ENCODE measurements around the gene HSD3B1. TPM values are rescaled to one million over a fixed set of nuclear protein-coding genes. Genes with fewer than 3 reads are reported as not detected.

The HSD3B1 gene
- polyA plus RNA-seq, 1 donor (not counting 4 experiments of a cell fraction or from before 2014, with no cell fraction given) = 0.34 TPM

- DNase-seq (ENCODE audit: low read depth, low spot score) (no peak), FAIRE-seq (no peak)
- Histone ChIP-seq H3K9ac (ENCODE audit: control insufficient read depth, extremely low read depth, insufficient read depth, low read length) (no peak overlapping the region), H3K4me3 (ENCODE audit: control insufficient read depth in 2 of 3, extremely low read depth in 1 of 3, insufficient read depth in 2 of 3, low read depth in 1 of 3, low read length in 3 of 3) (no peak overlapping the region), H3K36me3 (ENCODE audit: control insufficient read depth in 2 of 2, extremely low read depth in 1 of 2, insufficient read depth in 2 of 2, low read length in 2 of 2) (no peaks in the 10 kb centered on the region), H3K27ac (ENCODE audit: control insufficient read depth, insufficient read depth, low read length) (no peak overlapping the region), H3K9me1 (ENCODE audit: control insufficient read depth, extremely low read depth, insufficient read depth, low read length) (no peaks in the 10 kb centered on the region), H4K20me1 (ENCODE audit: control insufficient read depth, extremely low read depth, insufficient read depth, low read length) (no peaks in the 10 kb centered on the region), H2AFZ (ENCODE audit: control insufficient read depth, low read length) (no peak overlapping the region), H3K4me2 (ENCODE audit: control insufficient read depth, extremely low read depth, insufficient read depth, low read depth, low read length) (no peak overlapping the region), H3K4me1 (ENCODE audit: control insufficient read depth, extremely low read depth, insufficient read depth, low read length) (peaks cover 10% of the 10 kb centered on the region), H3K79me2 (ENCODE audit: control insufficient read depth, insufficient read depth, low read length) (no peaks in the 10 kb centered on the region), H3K9me3 (ENCODE audit: control insufficient read depth, low read depth, low read length) (no peaks in the 10 kb centered on the region), H3K27me3 (ENCODE audit: control insufficient read depth, extremely low read depth, insufficient read depth, low read length) (no peaks in the 10 kb centered on the region)
- TF ChIP-seq CTCF (optimal IDR thresholded peaks at IDR 0.05 in 1 of 3, IDR thresholded peaks at IDR 0.05 in 1 of 3, conservative IDR thresholded peaks at IDR 0.05 in 1 of 3; ENCODE audit: extremely low read depth in 1 of 3, insufficient read depth in 2 of 3, low read length in 3 of 3) = no peak
- TF ChIP-seq EZH2 (IDR thresholded peaks at IDR 0.05; ENCODE audit: low read length) = no peak
- dilution Hi-C loops (cut with MboI; ENCODE audit: extremely low pct_ligation_motif_present, low sequenced_read_pairs) = no loop called here
Measured at GRCh38 chr1:119463569-119463968, 43.4 kb upstream of the HSD3B1 start.

GRCh38 chr1:119466445-119466844 lies 40.6 kb upstream of the HSD3B1 start:
- Histone ChIP-seq H4K20me1 (ENCODE audit: control insufficient read depth, extremely low read depth, insufficient read depth, low read length) (no peaks in the 10 kb centered on the region), H2AFZ (ENCODE audit: control insufficient read depth, low read length) (no peak overlapping the region), H3K9ac (ENCODE audit: control insufficient read depth, extremely low read depth, insufficient read depth, low read length) (no peak overlapping the region), H3K4me2 (ENCODE audit: control insufficient read depth, extremely low read depth, insufficient read depth, low read depth, low read length) (no peak overlapping the region), H3K4me1 (ENCODE audit: control insufficient read depth, extremely low read depth, insufficient read depth, low read length) (peaks cover 10% of the 10 kb centered on the region), H3K4me3 (ENCODE audit: control insufficient read depth in 2 of 3, extremely low read depth in 1 of 3, insufficient read depth in 2 of 3, low read depth in 1 of 3, low read length in 3 of 3) (no peak overlapping the region), H3K9me1 (ENCODE audit: control insufficient read depth, extremely low read depth, insufficient read depth, low read length) (no peaks in the 10 kb centered on the region), H3K27ac (ENCODE audit: control insufficient read depth, insufficient read depth, low read length) (no peak overlapping the region), H3K79me2 (ENCODE audit: control insufficient read depth, insufficient read depth, low read length) (no peaks in the 10 kb centered on the region), H3K9me3 (ENCODE audit: control insufficient read depth, low read depth, low read length) (no peaks in the 10 kb centered on the region), H3K36me3 (ENCODE audit: control insufficient read depth in 2 of 2, extremely low read depth in 1 of 2, insufficient read depth in 2 of 2, low read length in 2 of 2) (no peaks in the 10 kb centered on the region), H3K27me3 (ENCODE audit: control insufficient read depth, extremely low read depth, insufficient read depth, low read length) (no peaks in the 10 kb centered on the region)
- FAIRE-seq = no peak
- dilution Hi-C loops (cut with MboI; ENCODE audit: extremely low pct_ligation_motif_present, low sequenced_read_pairs) = no loop called here
- DNase-seq (ENCODE audit: low read depth, low spot score) = no peak
- TF ChIP-seq EZH2 (IDR thresholded peaks at IDR 0.05; ENCODE audit: low read length) = no peak
- no peak for TF ChIP-seq CTCF (optimal IDR thresholded peaks at IDR 0.05 in 1 of 3, IDR thresholded peaks at IDR 0.05 in 1 of 3, conservative IDR thresholded peaks at IDR 0.05 in 1 of 3; ENCODE audit: extremely low read depth in 1 of 3, insufficient read depth in 2 of 3, low read length in 3 of 3)

All from keratinocyte (primary cell).